Measurements from ENCODE around the gene NUTF2.
A peak's percentile ranks its signal among the peaks of the same experiment; 100 is the strongest.

NUTF2 gene

GRCh38 chr16:67846320-67847063 lies at the start of gene NUTF2:
Gene NUTF2, plus strand, starts transcription at chr16:67846933. Its CDS starts 18,198 bp downstream, at chr16:67865131.
- Histone ChIP-seq H3K4me2 (ENCODE audit: low read length) (peak within 1 kb of the TSS; percentile 96), H3K4me3 (ENCODE audit: low read depth, low read length) (peak within 1 kb of the TSS; percentile 83), H3K4me1 (peaks cover 22% of the 10 kb centered on the region), H3K79me2 (peaks cover 44% of the 10 kb centered on the region), H3K27me3 (ENCODE audit: control insufficient read depth, insufficient read depth, low read length) (no peaks in the 10 kb centered on the region), H3K36me3 (ENCODE audit: control insufficient read depth, insufficient read depth, low read length) (no peaks in the 10 kb centered on the region), H3K9ac (peak within 1 kb of the TSS; percentile 32), H2AFZ (peak within 1 kb of the TSS; percentile 94), H3K9me3 (ENCODE audit: control insufficient read depth, low read length) (no peaks in the 10 kb centered on the region), H3K27ac (peak within 1 kb of the TSS; percentile 88)
- no peak for TF ChIP-seq CTCF (IDR thresholded peaks at IDR 0.05)

GRCh38 chr16:67800338-67800926 lies 46.3 kb upstream of the NUTF2 start:
- H3K9ac ChIP-seq: no peak overlapping the region
- H3K27me3 ChIP-seq (ENCODE audit: control insufficient read depth, insufficient read depth, low read length): no peaks in the 10 kb centered on the region
- H3K27ac ChIP-seq: no peak overlapping the region
- no peak for TF ChIP-seq CTCF (IDR thresholded peaks at IDR 0.05)
- H3K36me3 ChIP-seq (ENCODE audit: control insufficient read depth, insufficient read depth, low read length): no peaks in the 10 kb centered on the region
- no peak overlapping the region for H3K4me2 ChIP-seq (ENCODE audit: low read length)
- H3K4me1 ChIP-seq: peaks cover 4% of the 10 kb centered on the region
- no peak overlapping the region for H2AFZ ChIP-seq
- H3K9me3 ChIP-seq (ENCODE audit: control insufficient read depth, low read length): no peaks in the 10 kb centered on the region
- H3K79me2 ChIP-seq: peaks cover 80% of the 10 kb centered on the region
- H3K4me3 ChIP-seq (ENCODE audit: low read depth, low read length): no peak overlapping the region

GRCh38 chr16:67801241-67801640 lies 45.5 kb upstream of the NUTF2 start:
- TF ChIP-seq CTCF (IDR thresholded peaks at IDR 0.05): no peak
- Histone ChIP-seq H3K4me2 (ENCODE audit: low read length) (no peak overlapping the region), H3K27ac (no peak overlapping the region)

GRCh38 chr16:67801883-67802282 lies 44.9 kb upstream of the NUTF2 start:
- Histone ChIP-seq H3K9me3 (ENCODE audit: control insufficient read depth, low read length) (no peaks in the 10 kb centered on the region), H2AFZ (no peak overlapping the region), H3K27me3 (ENCODE audit: control insufficient read depth, insufficient read depth, low read length) (no peaks in the 10 kb centered on the region), H3K79me2 (peaks cover 81% of the 10 kb centered on the region), H3K4me2 (ENCODE audit: low read length) (no peak overlapping the region), H3K36me3 (ENCODE audit: control insufficient read depth, insufficient read depth, low read length) (no peaks in the 10 kb centered on the region), H3K4me1 (peaks cover 4% of the 10 kb centered on the region), H3K9ac (no peak overlapping the region), H3K4me3 (ENCODE audit: low read depth, low read length) (no peak overlapping the region), H3K27ac (no peak overlapping the region)
- TF ChIP-seq CTCF (IDR thresholded peaks at IDR 0.05): no peak

More at GRCh38 chr16:67801241-67801640, 45.5 kb upstream of the NUTF2 start:
- Histone ChIP-seq H3K9ac (no peak overlapping the region), H3K36me3 (ENCODE audit: control insufficient read depth, insufficient read depth, low read length) (no peaks in the 10 kb centered on the region), H3K4me1 (peaks cover 4% of the 10 kb centered on the region), H3K9me3 (ENCODE audit: control insufficient read depth, low read length) (no peaks in the 10 kb centered on the region), H2AFZ (no peak overlapping the region), H3K27me3 (ENCODE audit: control insufficient read depth, insufficient read depth, low read length) (no peaks in the 10 kb centered on the region), H3K79me2 (peaks cover 87% of the 10 kb centered on the region), H3K4me3 (ENCODE audit: low read depth, low read length) (no peak overlapping the region)
